Myocyte (in vitro differentiated cells): Measurements from ENCODE around the gene GJD2. TPM values are rescaled to one million over a fixed set of nuclear protein-coding genes. Genes with fewer than 3 reads are reported as not detected.
A peak's percentile ranks its signal among the peaks of the same experiment; 100 is the strongest.

Experiments
- DNase-seq: peaks from one replicate; pipeline ENCODE4 v3.0.0-alpha.2; 2012; ENCODE audit warnings: low read depth
- polyA plus RNA-seq: library from polyadenylated mRNA; unstranded; fragments of >200 nt; gene quantifications from one replicate; pipeline ENCODE4 v1.2.1, GENCODE V29; 2012; ENCODE audit warnings: missing spikeins
- total RNA-seq: library from RNA; depleted of rRNA; stranded (reverse); fragments of >200 nt; gene quantifications from 2 replicates; pipeline ENCODE4 v1.2.3, GENCODE V29; 2014

The GJD2 gene
- 0.05 TPM in 1 of 2 replicates, not detected in the other for total RNA-seq
- polyA plus RNA-seq: not detected

DNA sequence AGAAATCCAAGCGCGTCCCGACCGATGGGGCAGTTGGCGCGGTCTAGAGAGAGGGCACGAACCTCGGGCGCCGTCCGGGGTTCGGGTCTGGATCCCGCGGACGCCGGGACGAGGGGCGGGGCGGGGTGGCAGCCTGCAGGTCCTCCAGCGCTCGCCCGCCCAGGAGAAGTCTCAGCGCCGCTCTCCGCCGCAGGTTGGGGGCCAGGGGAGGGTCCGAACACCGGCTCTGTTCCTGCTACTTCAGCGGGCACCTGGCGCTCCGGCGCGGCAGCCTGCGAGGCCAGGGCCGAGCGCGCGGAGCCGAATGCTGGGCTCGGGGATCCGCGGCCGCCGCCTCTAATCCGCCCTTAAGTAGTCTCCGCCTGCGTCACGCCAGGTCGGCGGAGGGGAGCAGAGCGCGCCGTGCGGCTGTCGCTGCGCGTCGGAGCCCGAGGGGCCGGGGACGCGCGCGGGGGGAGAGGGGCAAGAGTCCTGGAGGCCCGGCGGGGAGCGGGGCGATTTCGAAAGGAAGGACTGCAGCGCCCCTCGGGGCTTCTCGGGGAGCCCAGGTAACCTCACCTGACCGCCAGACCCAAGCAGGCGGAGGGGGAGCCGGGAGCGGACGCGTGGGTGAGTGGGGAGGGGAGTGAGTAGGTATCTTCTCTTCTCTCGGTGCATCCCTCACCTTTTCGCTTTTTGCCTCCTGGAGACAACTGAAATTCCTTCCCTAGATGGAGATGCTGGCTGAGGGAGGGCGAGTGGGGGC, at the start of gene GJD2:
Gene GJD2, minus strand, starts transcription at position 325 of the 745 bp plus-strand sequence. CDS start 510 bp downstream, outside the sequence.
- no peak for DNase-seq

DNA sequence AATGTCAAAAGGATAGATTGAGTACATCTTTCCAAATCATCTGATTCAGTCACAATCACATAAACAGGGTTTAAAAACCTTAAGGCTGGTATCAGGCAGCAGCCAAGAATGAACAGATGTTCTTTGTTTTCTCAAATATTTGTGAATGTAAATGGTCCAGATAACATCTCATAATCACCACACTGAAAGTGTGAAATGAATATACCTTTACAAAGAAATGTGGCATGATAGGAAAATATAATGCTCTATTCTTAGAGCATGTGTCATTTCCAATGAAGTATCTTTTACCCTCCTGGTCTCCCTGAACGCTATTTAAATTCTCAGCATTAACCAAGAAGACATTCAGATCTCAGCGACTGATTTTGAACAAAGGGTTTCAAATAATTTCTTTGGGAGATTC, 49.3 kb upstream of the GJD2 start:
- DNase-seq: no peak

DNA sequence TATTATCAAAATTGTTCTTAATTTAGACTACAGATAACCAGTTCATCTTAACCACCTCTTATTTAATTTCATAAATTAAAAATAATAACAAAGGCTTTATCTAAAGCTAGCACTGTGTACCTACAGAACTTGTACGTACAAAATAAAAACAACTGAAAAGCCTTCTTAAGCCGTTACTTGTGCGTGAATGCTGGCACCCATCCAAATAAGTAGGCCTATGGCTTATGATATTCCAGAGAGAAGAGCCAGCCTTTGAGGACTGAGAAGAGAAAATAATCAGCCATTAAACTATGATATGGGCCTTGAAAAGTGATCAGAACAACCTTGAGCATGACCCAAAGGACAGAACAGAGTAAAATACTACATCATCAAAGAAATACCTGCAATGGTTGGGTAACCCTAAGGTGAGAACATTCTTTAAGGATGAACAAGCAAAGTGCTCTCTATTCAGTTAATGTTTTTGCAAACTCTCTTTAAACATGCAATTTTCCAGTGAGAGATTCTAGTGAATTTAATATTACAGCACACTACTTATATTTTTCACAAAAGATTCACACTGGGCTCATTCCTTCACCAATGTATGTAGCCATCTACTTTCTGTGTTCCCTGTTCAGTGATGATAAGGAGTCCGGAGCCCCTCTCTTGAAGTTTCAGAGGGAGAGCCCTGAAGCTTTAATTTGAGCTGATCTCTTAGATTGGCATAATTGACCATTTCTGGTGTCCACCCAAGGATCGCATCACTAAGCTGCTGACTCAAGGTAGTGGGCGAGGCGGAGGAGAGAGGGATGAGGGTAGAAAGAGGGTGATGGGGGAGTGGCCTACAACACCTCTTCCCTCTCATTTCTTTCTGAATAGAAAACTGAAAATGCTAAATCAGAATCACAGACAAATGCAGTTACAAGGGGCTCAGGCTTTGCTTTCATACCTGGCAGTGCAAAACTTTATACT, 48.3 kb upstream of the GJD2 start:
- no peak for DNase-seq

DNA sequence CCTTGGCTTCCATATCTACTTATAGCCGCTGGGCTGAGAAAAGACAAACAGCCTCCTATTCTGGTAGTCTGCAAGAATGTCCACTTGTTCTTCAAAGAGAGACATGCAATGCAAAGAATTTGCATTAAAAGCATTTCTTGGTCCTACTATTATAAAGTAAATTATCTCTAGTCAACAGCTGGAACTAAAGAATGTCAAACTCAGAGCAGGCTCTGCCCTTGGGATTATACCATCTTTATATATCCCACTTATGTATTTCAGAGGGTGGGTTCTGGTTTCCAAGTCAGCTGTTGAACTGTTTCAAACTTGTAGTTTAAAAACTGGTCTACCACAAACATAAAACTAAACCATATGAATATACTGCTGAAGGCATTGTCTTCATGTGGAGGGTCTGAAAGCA, 47.6 kb upstream of the GJD2 start:
- DNase-seq: no peak

DNA sequence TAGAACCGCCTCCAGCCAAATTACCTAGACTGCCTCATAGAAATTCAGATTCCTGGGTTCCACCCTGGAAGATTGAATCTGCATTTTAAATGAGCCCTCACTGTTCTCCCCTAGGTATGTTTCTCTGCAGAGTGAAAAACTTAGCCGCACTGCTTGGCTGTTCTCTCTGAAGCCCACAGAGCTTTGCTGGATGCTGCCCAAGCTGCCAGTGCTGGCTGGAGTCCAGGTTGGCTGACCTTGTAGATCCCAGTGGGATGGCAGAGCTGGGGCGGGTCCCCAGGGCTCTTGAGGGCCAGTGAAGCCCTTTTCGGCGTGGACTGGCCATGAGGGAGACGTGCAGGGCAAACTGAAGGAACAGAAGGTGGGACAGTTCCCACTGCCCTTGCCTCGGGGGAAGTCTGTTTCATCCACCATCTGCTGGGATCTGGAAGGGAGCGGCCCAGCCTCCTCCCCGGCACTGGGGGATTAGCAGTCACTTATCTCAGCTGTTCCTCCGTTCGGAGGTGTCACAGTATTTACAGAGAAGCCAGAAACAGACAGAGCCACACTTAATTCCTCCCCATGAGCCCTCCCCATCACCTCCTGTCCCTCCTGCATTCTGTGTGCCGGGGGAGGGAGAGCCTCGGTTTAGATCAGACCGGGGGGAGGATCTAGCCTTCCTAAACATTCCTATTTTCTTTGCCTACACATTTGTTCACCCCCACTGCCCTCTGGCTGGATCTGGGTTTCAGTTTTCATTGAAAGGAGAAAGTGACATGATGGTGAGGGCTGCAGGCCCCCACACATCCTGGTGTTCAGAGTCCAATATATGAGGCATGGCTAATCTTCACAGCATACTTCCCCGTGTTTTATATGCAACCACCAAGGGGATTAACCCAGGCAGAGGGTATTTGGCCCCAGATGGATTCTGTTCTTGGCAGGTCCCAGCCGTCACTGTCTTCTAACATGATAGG, 44.6 kb upstream of the GJD2 start:
- DNase-seq: peak; percentile 96

DNA sequence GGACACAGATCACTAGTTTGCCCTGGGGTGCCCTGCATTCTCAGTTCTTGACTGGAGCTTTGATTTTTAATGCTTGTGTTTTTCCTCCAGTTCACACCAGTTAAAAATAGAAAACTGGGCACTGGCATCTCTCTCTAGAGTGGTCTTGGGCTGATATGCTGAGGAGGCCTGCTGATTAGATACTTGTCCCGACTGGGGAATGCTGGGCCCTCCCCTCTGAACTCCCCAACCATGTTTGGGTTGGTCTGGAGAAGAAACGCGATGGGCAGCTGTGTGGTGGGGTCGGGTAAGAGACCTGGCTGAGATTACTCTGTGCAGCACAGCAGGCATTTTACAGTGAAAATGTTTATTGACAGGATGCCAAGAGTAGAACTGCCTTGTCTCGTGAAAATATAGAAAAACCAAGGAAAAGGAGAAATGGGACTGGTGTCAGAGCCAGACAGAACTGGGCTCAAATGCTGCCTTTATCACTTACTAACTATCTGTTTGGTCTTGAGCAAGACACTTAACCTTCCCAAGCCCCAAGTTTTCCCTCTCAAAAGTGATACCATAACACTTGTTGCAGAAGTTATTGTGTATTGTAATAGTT, 42.1 kb upstream of the GJD2 start:
- peak; percentile 80 for DNase-seq

DNA sequence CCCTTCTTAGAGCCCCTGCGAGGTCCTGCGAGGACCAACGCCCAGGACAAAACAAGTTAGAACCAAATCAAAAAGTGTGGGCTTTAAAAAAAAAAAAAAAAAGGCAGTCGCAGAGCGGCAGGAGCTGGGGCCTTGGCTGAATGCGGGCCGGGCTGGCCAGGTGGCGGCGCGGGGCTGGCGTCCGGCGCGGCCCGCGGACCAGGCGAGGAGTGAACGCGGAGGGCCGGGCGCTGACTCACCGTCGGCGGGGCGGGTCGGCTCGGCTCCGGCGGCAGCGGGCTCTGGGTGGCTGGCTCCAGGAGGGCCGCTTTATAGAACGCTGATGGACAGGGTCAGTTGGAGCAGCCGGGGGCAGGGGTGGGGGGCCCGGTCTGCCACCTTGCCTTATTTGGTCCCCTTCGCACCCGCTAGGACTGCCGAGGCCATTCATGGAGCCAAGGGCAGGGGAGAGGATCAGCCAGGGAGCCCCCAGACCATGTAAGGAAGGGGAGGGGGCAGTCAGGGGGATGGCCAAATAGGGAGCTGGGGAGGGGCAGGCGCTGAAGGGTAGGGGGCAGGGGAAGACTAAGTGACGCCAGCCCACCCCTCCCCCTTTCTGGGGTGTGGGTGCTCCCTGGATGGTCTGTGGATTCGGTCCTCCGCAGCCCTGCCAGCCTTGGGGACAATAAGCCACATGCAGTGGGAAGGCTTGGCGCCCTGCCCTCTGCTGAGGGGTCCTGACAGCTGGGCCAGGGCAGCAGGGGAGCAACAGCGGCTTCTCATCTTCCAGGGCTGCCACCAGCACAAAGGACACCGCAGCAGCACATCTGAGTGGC, 40.7 kb upstream of the GJD2 start, which contains the start of gene ACTC1:
Gene ACTC1, minus strand, starts transcription at position 283 of the 815 bp plus-strand sequence. CDS start 741 bp downstream, outside the sequence.
- DNase-seq: peak; percentile 99

DNA sequence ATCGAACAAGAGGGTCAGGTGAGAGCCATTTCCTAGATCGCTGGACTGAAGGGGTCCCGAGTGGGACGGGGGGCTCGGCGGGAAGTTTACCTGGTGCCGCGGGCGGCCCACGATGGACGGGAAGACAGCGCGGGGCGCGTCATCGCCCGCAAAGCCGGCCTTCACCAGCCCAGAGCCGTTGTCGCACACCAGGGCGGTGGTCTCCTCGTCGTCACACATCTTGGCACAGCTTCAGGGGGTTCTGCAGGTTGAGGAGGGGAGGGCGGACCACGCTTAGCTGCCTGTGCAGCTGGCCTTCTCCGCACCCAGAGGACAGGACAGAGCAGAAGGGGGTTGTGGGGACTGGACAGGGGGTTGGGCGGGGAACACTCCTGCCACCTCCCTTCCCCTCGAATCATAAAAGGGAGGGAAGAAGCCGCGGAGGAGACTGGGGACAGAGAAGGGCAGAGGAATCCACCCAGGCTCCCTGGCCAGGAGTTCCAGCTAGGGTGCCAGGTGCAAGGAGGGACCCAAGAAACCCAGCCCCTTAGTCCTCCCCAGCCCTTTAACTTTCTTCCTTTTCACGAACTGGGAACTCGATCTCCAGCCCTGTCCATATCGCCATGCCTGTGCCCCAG, 39.9 kb upstream of the GJD2 start:
- DNase-seq: peak; percentile 53

DNA sequence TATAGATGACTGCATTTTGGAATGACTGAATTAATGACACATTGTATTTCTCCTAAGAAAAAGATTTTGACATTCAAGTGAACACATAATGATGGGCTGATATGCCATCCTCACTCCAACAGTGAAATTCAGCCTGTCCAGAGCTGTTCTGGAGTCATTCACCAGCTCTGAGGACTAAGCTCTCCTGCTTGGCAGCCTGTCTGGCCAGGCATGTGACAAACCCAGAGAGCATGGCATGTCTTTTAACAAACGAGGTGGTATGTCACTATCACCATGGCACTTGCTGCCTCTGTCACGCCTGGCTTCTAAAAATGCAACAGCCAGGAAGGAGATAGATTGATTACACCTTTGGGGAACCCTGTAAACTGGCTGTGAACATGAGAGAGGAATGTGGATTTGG, 39.1 kb upstream of the GJD2 start:
- DNase-seq: peak; percentile 61

DNA sequence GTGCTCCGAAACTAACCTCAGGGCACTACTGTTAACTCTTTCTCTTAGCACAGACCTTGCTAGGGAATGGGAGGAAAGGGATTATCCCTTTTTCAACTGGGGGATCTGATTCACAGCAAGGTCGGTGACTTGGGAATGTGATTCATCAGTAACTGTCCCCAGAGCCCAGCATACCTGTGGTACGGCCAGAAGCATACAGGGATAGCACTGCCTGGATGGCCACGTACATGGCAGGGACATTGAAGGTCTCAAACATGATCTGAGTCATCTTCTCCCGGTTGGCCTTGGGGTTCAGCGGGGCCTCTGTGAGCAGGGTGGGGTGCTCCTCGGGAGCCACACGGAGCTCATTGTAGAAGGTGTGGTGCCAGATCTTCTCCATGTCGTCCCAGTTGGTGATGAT, 38.3 kb upstream of the GJD2 start:
- DNase-seq: peak; percentile 56

DNA sequence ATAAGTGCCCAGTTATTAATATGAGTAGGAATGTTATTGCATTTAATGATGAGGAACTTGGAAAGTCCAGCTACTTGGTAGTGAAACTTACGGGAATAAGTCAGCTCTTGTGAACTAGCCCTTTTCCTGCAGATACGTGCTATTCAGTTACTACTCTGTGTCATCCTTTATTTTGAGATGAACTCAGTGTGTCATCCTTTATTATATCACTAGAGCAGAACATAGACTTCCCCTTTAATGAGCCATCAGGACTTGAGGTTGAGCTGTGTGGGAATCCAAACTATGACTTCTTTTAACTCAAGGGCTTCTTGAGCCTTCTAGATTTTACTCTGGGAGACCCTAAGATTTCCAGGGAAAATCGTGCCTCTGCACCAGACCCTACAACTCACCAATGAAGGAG, 36.9 kb upstream of the GJD2 start:
- peak; percentile 56 for DNase-seq

DNA sequence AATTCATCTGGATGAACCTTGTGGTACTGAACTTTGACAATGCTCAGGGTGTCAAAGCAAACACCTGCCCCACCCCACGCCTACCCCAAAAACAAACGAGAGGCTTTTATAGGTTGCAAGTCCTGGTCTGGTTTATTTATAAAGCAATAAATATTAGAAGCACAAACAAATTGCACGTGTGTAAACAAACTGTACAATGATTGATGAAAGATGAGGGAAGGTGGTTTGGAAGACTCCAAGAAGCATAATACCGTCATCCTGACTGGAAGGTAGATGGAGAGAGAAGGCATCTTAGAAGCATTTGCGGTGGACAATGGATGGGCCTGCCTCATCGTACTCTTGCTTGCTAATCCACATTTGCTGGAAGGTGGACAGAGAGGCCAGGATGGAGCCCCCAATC, 35.3 kb upstream of the GJD2 start:
- peak; percentile 55 for DNase-seq

DNA sequence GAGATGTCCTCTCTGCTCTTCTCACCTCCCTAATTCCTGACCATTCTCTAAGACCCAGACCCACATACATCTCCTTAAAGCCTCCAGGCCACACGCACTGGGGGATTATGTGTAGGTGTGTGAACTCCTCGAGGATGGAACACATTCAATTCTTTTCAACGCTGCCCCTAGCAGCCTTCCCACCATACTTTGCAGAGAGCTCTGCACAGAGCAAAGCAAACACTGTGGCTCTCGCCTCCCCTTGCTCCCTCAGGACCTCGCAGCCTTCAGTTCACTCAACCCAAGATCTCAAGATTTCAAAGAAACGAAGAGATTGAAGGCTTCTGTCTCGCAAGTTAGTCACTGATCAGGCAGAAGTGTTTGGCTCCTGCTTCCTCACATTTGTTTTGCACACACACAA, 34.5 kb upstream of the GJD2 start:
- DNase-seq: peak; percentile 89

DNA sequence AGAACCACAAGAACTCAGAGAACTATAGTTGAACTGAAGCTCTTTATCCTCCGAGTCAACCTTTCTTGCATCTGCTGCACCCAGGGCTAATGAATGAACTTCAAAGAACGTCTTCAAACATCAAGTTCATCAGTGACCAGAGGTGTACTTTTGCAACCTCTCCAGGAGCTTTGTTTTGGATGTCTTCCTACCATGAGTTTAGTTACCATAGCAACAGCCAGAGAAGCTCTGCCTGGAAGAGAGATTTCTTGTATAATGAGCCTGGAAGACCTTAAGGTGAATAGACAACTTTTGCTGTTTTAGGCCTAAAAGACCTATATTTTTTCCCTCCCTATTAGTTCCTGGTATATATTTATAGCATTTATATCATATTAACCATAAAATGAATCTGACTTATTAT, 31.4 kb upstream of the GJD2 start:
- peak; percentile 49 for DNase-seq

DNA sequence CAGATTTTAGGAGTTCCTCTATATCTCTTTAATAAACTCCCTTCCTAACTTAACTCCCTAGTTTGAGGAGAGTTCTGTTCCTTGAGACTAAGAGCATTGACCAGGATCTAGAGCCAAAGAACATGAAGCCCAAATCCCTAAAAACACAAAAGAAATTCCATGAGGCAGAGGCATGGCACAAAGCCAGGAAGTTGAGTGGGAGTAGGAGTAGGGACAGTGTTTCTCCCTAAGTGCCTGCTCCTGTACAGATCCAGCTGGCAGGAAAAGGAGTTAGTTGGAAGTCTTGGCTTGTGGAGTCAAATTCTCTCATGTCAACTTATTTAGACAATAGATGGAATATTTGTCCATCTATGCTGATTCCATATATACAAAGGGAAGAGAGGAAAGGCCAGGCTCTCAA, 29.2 kb upstream of the GJD2 start:
- peak; percentile 82 for DNase-seq

DNA sequence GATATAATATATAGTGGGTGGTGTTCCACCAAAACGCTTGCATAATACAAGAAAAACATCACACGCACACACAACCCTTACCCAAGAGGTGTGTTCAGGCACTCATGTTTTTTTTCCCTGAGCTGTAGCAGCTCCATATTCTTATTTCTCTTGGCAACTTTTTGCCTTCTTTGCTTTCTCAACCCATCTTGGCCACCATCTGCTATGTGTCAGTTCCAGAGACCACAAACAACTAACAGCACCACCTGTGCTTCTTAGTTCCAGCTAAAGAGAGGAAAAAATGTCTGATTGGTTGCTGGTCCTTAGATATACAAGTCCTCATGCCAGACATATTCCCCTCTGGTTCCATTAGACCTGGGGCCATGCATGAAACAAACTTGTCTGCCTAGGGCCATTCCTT, 28.6 kb upstream of the GJD2 start:
- DNase-seq: peak; percentile 82

DNA sequence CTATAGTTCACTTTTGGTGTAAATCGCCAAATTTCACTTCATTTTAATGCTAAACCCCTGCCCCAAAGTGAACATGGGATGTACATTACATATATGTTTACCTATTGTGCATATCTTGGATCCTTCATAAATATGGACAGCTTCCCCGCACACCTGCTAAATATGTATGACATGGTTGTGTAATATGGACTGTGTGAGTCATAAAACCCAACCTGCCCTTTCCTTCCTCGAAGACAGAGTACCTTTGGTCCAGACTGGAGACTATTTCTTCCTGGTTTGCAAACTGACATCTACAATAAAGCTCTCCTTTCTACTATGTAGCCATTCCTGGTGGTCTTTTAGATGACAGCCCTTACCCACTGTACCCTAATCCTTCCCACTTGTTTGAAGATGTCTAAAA, 28.1 kb upstream of the GJD2 start:
- DNase-seq: no peak

DNA sequence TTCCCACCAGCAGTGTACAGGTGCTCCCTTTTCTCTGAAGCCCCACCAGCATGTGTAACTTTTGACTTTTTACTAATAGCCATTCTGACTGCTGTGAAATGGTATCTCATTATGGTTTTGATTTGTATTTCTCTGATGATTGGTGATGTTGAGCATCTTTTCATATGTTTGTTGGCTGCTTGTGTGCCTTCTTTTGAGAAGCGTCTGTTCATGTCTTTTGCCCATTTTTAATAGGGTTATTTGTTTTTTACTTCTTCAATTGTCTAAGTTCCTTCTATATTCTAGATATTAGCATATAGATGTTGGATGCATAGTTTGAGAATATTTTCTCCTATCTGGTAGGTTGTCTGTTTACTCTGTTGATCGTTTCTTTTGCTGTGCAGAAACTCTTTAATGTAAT, 25.9 kb upstream of the GJD2 start:
- no peak for DNase-seq

DNA sequence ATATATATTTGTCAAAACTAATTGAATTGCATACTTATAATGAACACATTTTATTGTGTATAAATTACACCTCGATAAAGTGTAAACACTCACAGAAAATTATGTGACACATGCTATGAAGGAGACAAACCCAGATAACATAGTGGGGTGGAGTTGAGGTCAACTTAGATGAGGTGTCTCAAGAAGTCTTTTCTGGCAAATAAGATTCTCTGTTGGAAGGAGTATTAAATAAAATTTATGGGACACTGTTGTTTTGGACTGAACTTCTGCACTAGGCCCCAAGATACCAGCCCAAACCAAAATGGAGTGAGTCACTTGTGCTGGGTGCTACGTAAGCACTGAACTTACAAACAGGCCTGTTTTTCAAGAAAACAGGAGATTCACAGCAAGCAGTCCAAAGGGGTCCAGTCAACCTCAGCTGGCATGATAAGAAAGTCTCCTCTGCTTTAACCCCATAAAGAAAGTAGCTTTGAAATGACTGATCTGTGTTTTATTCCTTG, 21.9 kb upstream of the GJD2 start:
- DNase-seq: no peak
